22Rv1 (cell line): Measurements from ENCODE around the gene C2CD2.

ENCODE experiments used
- CTCF ChIP-seq: fragments of 450-650 bp; IDR thresholded peaks from 2 replicates; pipeline ENCODE4 v1.5.1; 2017; ENCODE audit warnings: mild to moderate bottlenecking
- ZFX ChIP-seq: fragments of 450-650 bp; IDR thresholded peaks from 2 replicates; pipeline ENCODE4 v1.6.1; 2017; ENCODE audit warnings: antibody characterized with exemption, borderline replicate concordance

- TF ChIP-seq CTCF (no peak), ZFX (no peak)
Measured at GRCh38 chr21:41863439-41863740, 90.4 kb downstream of the C2CD2 start.
